ENCODE data around the gene KAT7. TPM values are rescaled to one million over a fixed set of nuclear protein-coding genes. Genes with fewer than 3 reads are reported as not detected.

KAT7 gene
- total RNA-seq, 2 experiments from 2014 or later, result 178 to 187 TPM

DNA sequence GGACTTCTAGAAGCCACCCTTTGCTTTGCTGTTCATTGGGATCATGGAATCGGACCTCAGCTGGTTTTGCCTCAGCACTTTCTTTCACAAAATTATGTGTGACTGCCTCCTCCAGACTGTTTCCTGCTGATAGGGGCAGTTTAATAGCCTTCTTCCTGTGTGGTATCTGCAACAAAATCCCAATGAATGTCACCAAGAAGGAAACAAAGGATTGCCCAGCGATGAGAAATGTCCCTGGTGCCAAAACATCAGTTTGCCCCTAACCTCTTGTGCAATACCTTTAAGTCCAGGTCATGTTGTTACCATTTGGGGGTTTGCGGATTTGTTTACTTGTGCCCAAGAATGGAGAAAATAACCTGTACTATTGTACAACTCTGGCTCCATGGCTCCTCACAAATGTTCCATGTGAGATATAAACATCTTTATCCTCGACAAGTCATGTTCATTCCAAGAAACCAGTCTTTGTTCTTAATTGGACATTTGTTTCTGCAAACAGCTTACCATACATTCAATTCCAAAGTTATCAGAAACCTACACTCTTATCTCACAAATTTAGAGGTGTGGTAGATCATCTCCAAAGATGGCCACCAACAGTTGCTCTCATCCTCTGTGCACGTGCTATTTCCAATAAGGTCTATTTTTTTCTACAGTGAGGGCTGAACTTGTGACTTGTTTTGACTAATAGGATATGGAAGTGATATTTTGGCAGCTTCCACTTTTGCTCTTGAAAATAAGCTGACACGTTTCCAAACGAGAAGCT, 44.5 kb downstream of the KAT7 start:
- Mint-ChIP-seq H3K36me3 (ENCODE audit: low read depth) (peaks cover 83% of the 10 kb centered on the region), H3K4me3 (no peak overlapping the region), H3K4me1 (ENCODE audit: low read depth) (peaks cover 6% of the 10 kb centered on the region), H3K9me3 (no peaks in the 10 kb centered on the region), H3K27ac (no peak overlapping the region), H3K27me3 (no peaks in the 10 kb centered on the region)
- intact Hi-C loops (cut with DNase I, micrococcal nuclease), result no loop called here
- Histone ChIP-seq H3K4me3 (ENCODE audit: low read length) (no peak overlapping the region), H3K27ac (ENCODE audit: low read depth in 1 of 2, low read length in 2 of 2) (no peak overlapping the region), H3K27me3 (ENCODE audit: control insufficient read depth in 1 of 2, insufficient read depth in 2 of 2, low read length in 2 of 2) (no peaks in the 10 kb centered on the region), H3K36me3 (ENCODE audit: insufficient read depth, low read length) (peaks cover 60% of the 10 kb centered on the region), H3K4me1 (ENCODE audit: insufficient read depth, low read length) (no peaks in the 10 kb centered on the region), H3K9me3 (ENCODE audit: control insufficient read depth in 1 of 2, insufficient read depth in 1 of 2, low read length in 2 of 2) (no peaks in the 10 kb centered on the region)
- CTCF ChIA-PET, result no interaction called here
- POLR2A ChIA-PET, result interaction anchor here (1.1 kb wide), 1 partner anchor 45 kb away, joined by 3 read pairs; the partner anchor contains the start of gene KAT7
- DNase-seq, result no peak
- ATAC-seq (ENCODE audit: poor library complexity), result no peak
- TF ChIP-seq, protein P1, sequence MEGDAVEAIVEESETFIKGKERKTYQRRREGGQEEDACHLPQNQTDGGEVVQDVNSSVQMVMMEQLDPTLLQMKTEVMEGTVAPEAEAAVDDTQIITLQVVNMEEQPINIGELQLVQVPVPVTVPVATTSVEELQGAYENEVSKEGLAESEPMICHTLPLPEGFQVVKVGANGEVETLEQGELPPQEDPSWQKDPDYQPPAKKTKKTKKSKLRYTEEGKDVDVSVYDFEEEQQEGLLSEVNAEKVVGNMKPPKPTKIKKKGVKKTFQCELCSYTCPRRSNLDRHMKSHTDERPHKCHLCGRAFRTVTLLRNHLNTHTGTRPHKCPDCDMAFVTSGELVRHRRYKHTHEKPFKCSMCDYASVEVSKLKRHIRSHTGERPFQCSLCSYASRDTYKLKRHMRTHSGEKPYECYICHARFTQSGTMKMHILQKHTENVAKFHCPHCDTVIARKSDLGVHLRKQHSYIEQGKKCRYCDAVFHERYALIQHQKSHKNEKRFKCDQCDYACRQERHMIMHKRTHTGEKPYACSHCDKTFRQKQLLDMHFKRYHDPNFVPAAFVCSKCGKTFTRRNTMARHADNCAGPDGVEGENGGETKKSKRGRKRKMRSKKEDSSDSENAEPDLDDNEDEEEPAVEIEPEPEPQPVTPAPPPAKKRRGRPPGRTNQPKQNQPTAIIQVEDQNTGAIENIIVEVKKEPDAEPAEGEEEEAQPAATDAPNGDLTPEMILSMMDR (IDR thresholded peaks at IDR 0.05), result no peak

DNA sequence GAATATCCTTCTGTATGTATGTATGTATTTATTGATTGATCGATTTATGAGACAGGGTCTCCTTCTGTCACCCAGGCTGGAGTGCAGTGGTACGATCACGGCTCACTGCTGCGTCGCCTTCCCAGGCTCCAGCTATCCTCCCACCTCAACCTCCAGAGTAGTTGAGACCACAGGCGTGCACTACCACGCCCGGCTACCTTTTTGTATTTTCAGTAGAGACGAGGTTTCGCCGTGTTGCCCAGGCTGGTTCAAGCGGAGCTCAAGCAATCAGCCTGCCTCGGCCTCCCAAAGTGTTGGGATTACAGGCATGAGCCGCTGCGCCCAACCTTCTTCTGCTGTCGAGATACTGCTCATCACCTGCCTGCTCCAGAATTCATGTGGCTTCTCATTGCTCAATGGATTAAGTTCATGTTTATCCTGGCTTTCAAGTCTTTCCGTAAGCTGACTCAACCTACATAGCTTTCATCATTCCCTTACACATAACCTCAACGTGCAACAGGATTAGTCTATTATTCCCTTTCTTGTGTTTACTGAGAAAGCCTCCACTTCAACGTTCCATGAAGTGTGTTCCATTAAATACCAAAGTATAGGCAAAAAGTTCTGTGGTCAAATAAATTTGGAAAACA, 45.8 kb downstream of the KAT7 start:
- no peaks in the 10 kb centered on the region for H3K9me3 Mint-ChIP-seq
- Histone ChIP-seq H3K27ac (ENCODE audit: low read depth in 1 of 2, low read length in 2 of 2) (no peak overlapping the region), H3K27me3 (ENCODE audit: control insufficient read depth in 1 of 2, insufficient read depth in 2 of 2, low read length in 2 of 2) (no peaks in the 10 kb centered on the region), H3K4me3 (ENCODE audit: low read length) (no peak overlapping the region), H3K4me1 (ENCODE audit: insufficient read depth, low read length) (no peaks in the 10 kb centered on the region), H3K9me3 (ENCODE audit: control insufficient read depth in 1 of 2, insufficient read depth in 1 of 2, low read length in 2 of 2) (no peaks in the 10 kb centered on the region), H3K36me3 (ENCODE audit: insufficient read depth, low read length) (peaks cover 55% of the 10 kb centered on the region)
- no peak for DNase-seq
- intact Hi-C loops (cut with DNase I, micrococcal nuclease), result loop anchor here in 1 of 2 experiments (2.0 kb wide), 1 partner anchor 13 kb away; no protein-coding TSS in a partner anchor
- POLR2A ChIA-PET, result interaction anchor here (1.1 kb wide), 1 partner anchor 46 kb away, joined by 3 read pairs; the partner anchor contains the start of gene KAT7
- no peak overlapping the region for H3K4me3 Mint-ChIP-seq
- no peak overlapping the region for H3K27ac Mint-ChIP-seq
- CTCF ChIA-PET, result no interaction called here
- peaks cover 76% of the 10 kb centered on the region for H3K36me3 Mint-ChIP-seq (ENCODE audit: low read depth)
- H3K4me1 Mint-ChIP-seq (ENCODE audit: low read depth), result peaks cover 1% of the 10 kb centered on the region
- no peak for ATAC-seq (ENCODE audit: poor library complexity)
- TF ChIP-seq, protein P1 (IDR thresholded peaks at IDR 0.05), result no peak
- H3K27me3 Mint-ChIP-seq, result no peaks in the 10 kb centered on the region

DNA sequence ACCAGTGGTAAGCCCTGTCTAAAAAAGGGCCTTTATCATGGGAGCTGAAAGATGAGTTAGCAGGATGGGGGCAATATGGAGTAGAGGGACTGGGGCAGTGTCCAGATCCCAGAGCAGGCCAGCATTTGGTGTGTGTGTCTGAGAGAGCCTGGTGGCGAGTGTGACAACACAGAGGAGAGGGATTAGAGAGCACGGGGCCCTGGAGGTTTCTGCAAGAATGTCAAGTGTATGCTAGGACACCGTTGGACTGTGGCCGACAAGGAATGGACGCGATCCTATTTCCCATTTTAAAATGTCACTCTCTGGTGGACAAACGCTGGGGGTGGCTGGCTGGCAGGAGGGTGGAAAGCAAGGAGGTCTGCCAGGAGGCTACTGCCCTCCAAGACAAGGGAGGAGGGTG, 47.0 kb downstream of the KAT7 start:
- Mint-ChIP-seq H3K4me1 (ENCODE audit: low read depth) (no peaks in the 10 kb centered on the region), H3K9me3 (no peaks in the 10 kb centered on the region), H3K27me3 (no peaks in the 10 kb centered on the region), H3K36me3 (ENCODE audit: low read depth) (peaks cover 74% of the 10 kb centered on the region), H3K4me3 (no peak overlapping the region), H3K27ac (no peak overlapping the region)
- TF ChIP-seq, protein P1 (IDR thresholded peaks at IDR 0.05), result no peak
- intact Hi-C loops (cut with DNase I, micrococcal nuclease), result loop anchor here in 1 of 2 experiments (2.0 kb wide), 1 partner anchor 15 kb away; no protein-coding TSS in a partner anchor
- POLR2A ChIA-PET, result no interaction called here
- CTCF ChIA-PET, result no interaction called here
- no peaks in the 10 kb centered on the region for H3K9me3 ChIP-seq (ENCODE audit: control insufficient read depth in 1 of 2, insufficient read depth in 1 of 2, low read length in 2 of 2)
- no peak for DNase-seq
- no peak for ATAC-seq (ENCODE audit: poor library complexity)
- H3K36me3 ChIP-seq (ENCODE audit: insufficient read depth, low read length), result peaks cover 49% of the 10 kb centered on the region
- no peaks in the 10 kb centered on the region for H3K4me1 ChIP-seq (ENCODE audit: insufficient read depth, low read length)
- H3K4me3 ChIP-seq (ENCODE audit: low read length), result no peak overlapping the region
- H3K27me3 ChIP-seq (ENCODE audit: control insufficient read depth in 1 of 2, insufficient read depth in 2 of 2, low read length in 2 of 2), result no peaks in the 10 kb centered on the region
- H3K27ac ChIP-seq (ENCODE audit: low read depth in 1 of 2, low read length in 2 of 2), result no peak overlapping the region

Measured in CD4-positive, alpha-beta T cell (primary cell).